Psoas muscle (tissue), 8 donors: ENCODE measurements around the gene SPOPL. TPM values are rescaled to one million over a fixed set of nuclear protein-coding genes. Genes with fewer than 3 reads are reported as not detected.
A peak's percentile ranks its signal among the peaks of the same experiment; 100 is the strongest.

Experiments
- ATAC-seq, 4 donors: fragments of 200-7000 bp; cut with Tn5 transposase; one replicate each; pipeline ENCODE4 v1.9.1; 2020; ENCODE audit warnings: moderate library complexity in 3 of 4, mild to moderate bottlenecking in 2 of 4
- DNase-seq, 2 donors: peaks; one replicate each; pipeline ENCODE4 v3.0.0-alpha.2; 2020
- H3K27ac ChIP-seq: fragments of 200-600 bp; one replicate; pipeline ENCODE4 v1.8.0; 2022
- H3K27me3 ChIP-seq, 3 donors: fragments of 200-600 bp in 1 of 3; one replicate each; pipeline versions ENCODE4 v1.6.1 to v1.8.0; 2013 to 2022; ENCODE audit warnings: low read length in 2 of 3, mild to moderate bottlenecking in 2 of 3, moderate library complexity in 1 of 3; ENCODE audit not compliant: insufficient read depth in 3 of 3
- H3K36me3 ChIP-seq, 2 donors: fragments of 200-600 bp in 1 of 2; one replicate each; pipeline versions ENCODE4 v1.6.1 to v1.8.0; 2013 to 2022; ENCODE audit warnings: low read depth in 1 of 2, mild to moderate bottlenecking in 1 of 2, moderate library complexity in 1 of 2; ENCODE audit not compliant: insufficient read depth in 1 of 2
- H3K4me1 ChIP-seq: fragments of 200-600 bp; one replicate; pipeline ENCODE4 v1.8.0; 2022
- H3K4me3 ChIP-seq: fragments of 200-600 bp; one replicate; pipeline ENCODE4 v1.8.0; 2022; ENCODE audit warnings: mild to moderate bottlenecking
- H3K9me3 ChIP-seq: fragments of 200-600 bp; one replicate; pipeline ENCODE4 v1.8.0; 2022
- WGBS, 3 donors: extraction: QIAGEN DNeasy Blood & Tissue Kit; methylation state at CpG; one replicate each; pipeline versions ENCODE4 v1.1.6 to v1.1.7; 2013; 5-methylcytosine and 5-hydroxymethylcytosine counted together
- intact Hi-C, 2 donors: fragments of 100-400 bp; cut with DNase I; formaldehyde crosslinking; loops; one replicate each; pipeline versions ENCODE4 v1.11.0 to v1.14.2; 2022
- polyA plus RNA-seq, 3 donors: library from polyadenylated mRNA; stranded (reverse); fragments of 200-250 nt; gene quantifications; one replicate each; pipeline ENCODE4 v1.2.3, GENCODE V29; 2013
- total RNA-seq, 4 donors: library from RNA; stranded (reverse); fragmentation: NEBNext Ultra II Directional in 2 of 4; extraction: Animal tissue kit (Norgen Biotek cat#: 25700) in 2 of 4; gene quantifications; one replicate each; pipeline versions ENCODE4 v1.2.1 to v1.2.4, GENCODE V29; 2021 to 2023
- TF ChIP-seq, protein P1 (sequence below): fragments of 200-600 bp; IDR thresholded peaks from one replicate; pipeline ENCODE4 v1.8.0; 2022; ENCODE audit warnings: antibody characterized with exemption
- donor health status: healthy with polysubstance abuse.
- donor health status: DM: no; HTN: no; CAD: no; lungs with moderate emphysema.
- donor health status: Bipolar disorder and iron deficiency.
- donor health status: healthy.
- donor health status: DM: yes; HTN: yes; CAD: no.
- donor health status: DM: no; HTN: no; CAD: no.
- donor health status: DM: no; HTN: no; CAD: no.
- donor health status: DM: yes; HTN: yes; CAD: no.

Gene SPOPL
- total and polyA plus RNA-seq, 7 donors: 3.0 to 19.0 (median 10.7) TPM

DNA sequence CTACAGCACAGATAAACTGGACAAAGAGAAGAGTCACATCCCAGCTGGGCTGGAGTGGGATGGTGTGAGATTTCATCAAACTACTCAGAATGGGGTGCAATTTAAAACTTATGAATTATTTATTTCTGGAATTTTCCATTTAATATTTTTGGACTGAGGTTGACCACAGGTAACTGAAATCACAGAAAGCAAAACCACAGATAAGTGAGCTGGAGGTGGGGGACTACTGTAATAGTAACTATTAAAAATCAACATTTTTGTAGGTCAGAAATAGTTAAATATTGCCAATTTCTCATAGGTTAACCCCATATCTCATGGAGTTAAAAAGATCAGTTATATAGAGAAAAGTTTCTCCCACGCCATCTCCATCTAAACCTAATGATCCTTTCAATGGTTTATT, 88.1 kb downstream of the SPOPL start:
- H3K4me3 ChIP-seq: no peak overlapping the region
- no peak overlapping the region for H3K27ac ChIP-seq
- H3K4me1 ChIP-seq: no peaks in the 10 kb centered on the region
- H3K9me3 ChIP-seq: no peaks in the 10 kb centered on the region
- intact Hi-C loops: no loop called here
- WGBS, 3 donors: 94 to 100% (median 100%) methylated on average over 1 of the region's 1 CpG
- no peaks in the 10 kb centered on the region for H3K27me3 ChIP-seq
- TF ChIP-seq, protein P1, sequence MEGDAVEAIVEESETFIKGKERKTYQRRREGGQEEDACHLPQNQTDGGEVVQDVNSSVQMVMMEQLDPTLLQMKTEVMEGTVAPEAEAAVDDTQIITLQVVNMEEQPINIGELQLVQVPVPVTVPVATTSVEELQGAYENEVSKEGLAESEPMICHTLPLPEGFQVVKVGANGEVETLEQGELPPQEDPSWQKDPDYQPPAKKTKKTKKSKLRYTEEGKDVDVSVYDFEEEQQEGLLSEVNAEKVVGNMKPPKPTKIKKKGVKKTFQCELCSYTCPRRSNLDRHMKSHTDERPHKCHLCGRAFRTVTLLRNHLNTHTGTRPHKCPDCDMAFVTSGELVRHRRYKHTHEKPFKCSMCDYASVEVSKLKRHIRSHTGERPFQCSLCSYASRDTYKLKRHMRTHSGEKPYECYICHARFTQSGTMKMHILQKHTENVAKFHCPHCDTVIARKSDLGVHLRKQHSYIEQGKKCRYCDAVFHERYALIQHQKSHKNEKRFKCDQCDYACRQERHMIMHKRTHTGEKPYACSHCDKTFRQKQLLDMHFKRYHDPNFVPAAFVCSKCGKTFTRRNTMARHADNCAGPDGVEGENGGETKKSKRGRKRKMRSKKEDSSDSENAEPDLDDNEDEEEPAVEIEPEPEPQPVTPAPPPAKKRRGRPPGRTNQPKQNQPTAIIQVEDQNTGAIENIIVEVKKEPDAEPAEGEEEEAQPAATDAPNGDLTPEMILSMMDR: no peak
- ATAC-seq (no peak), DNase-seq (no peak)
- peaks cover 0 to 6% of the 10 kb centered on the region in 2 donors for H3K36me3 ChIP-seq

GRCh38 chr2:138596403-138596802, 94.8 kb downstream of the SPOPL start:
- Histone ChIP-seq H3K4me3 (no peak overlapping the region), H3K9me3 (no peaks in the 10 kb centered on the region), H3K4me1 (no peaks in the 10 kb centered on the region), H3K36me3 (no peaks in the 10 kb centered on the region), H3K27ac (no peak overlapping the region), H3K27me3 (no peaks in the 10 kb centered on the region)
- no peak for DNase-seq
- intact Hi-C loops: no loop called here
- 73 to 76% (median 74%) methylated on average over 3 of the region's 3 CpGs for WGBS, 3 donors
- TF ChIP-seq, protein P1: no peak
- ATAC-seq: no peak

- Histone ChIP-seq H3K27me3 (no peaks in the 10 kb centered on the region), H3K4me3 (no peak overlapping the region), H3K4me1 (no peaks in the 10 kb centered on the region), H3K36me3 (no peaks in the 10 kb centered on the region), H3K9me3 (no peaks in the 10 kb centered on the region), H3K27ac (no peak overlapping the region)
- DNase-seq (no peak), ATAC-seq (no peak)
- intact Hi-C loops: no loop called here
- WGBS, 3 donors: 95 to 98% (median 97%) methylated on average over 3 of the region's 3 CpGs
- TF ChIP-seq, protein P1: no peak
Measured at GRCh38 chr2:138600732-138601457, 99.3 kb downstream of the SPOPL start.

- no peak overlapping the region for H3K4me3 ChIP-seq
- TF ChIP-seq, protein P1: no peak
- ATAC-seq (peak in 1 of 4 donors; percentile 44), DNase-seq (no peak)
- no peaks in the 10 kb centered on the region for H3K9me3 ChIP-seq
- no peak overlapping the region for H3K27ac ChIP-seq
- intact Hi-C loops: no loop called here
- 52 to 55% (median 52%) methylated on average over 2 of the region's 2 CpGs for WGBS, 3 donors
- no peaks in the 10 kb centered on the region for H3K4me1 ChIP-seq
- no peaks in the 10 kb centered on the region for H3K36me3 ChIP-seq
- no peaks in the 10 kb centered on the region for H3K27me3 ChIP-seq
Measured at GRCh38 chr2:138601458-138602165, 100.0 kb downstream of the SPOPL start.
